ENCODE results near the gene BRD4. TPM values are rescaled to one million over a fixed set of nuclear protein-coding genes. Genes with fewer than 3 reads are reported as not detected.

BRD4 gene
- total RNA-seq, 4 donors from 2014 or later: 34.7 to 69.6 (median 36.0) TPM

DNA sequence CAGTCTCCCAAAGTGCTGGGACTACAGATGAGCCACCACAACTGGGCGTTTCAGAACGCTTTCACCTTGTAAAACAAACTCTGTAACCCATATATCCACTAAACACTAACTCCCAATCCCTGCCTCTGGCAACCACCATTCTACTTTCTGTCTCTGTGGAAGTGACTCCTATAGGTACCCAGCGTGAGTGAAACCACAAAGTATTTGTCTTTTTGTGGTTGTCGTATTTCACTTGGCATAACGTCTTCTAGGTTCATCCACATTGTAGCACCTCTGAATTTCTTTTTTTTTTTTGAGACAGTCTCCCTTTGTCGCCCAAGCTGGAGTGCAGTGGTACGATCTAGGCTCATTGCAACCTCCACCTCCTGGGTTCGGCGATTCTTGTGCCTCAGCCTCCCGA is 44.8 kb downstream of the BRD4 start:
- H3K27me3 ChIP-seq: no peaks in the 10 kb centered on the region
- peak overlapping the region in 3 of 4 donors; percentile 4 to 78 (median 70) for H3K27ac ChIP-seq
- no peak for DNase-seq (ENCODE audit: low spot score in 2 of 2)
- no peaks in the 10 kb centered on the region for H3K9me3 ChIP-seq
- TF ChIP-seq EP300 (IDR thresholded peaks at IDR 0.05) (no peak), POLR2A (IDR thresholded peaks at IDR 0.05) (no peak), CTCF (IDR thresholded peaks at IDR 0.05) (no peak)
- H3K4me1 ChIP-seq: peaks cover 11 to 100% (median 93%) of the 10 kb centered on the region in 4 donors
- no peak overlapping the region for H3K4me3 ChIP-seq
- WGBS, 2 donors: 72 to 76% methylated on average over 10 of the region's 10 CpGs
- no peaks in the 10 kb centered on the region for H3K36me3 ChIP-seq

DNA sequence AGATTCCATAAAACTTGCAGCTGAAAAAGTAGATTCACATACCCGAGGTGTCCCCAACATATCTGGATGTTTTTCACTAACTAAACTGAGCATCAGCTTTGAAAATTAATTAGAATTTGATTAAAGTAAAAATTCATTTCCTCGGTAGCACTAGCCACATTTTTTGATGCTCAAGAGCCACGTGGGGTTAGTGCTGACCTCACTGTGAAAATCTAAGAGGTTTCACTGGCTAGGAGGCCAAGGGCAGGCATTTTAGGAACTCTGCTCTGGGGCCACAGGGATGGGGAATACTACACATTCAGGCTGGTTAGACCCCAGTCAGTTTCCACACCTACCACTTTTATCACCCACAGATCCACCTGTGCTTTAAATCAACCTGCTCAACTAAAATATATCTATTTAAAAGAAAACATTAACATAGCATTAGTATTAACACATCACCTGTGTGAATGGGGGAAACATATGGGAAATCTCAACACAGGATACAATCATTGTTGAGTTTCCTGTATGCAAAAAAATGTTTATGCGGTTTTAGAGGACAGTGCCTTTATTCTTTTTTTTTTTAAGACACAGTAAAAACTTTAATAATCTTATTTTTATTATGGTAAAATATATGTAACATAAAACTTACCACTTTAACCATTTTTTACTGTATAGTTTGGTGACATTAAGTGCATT is 45.5 kb downstream of the BRD4 start:
- TF ChIP-seq CTCF (IDR thresholded peaks at IDR 0.05) (no peak), EP300 (IDR thresholded peaks at IDR 0.05) (no peak), POLR2A (IDR thresholded peaks at IDR 0.05) (no peak)
- H3K36me3 ChIP-seq: no peaks in the 10 kb centered on the region
- H3K4me3 ChIP-seq: no peak overlapping the region
- H3K27ac ChIP-seq: peak overlapping the region in 2 of 4 donors; percentile 4 to 70
- no peaks in the 10 kb centered on the region for H3K27me3 ChIP-seq
- H3K4me1 ChIP-seq: peaks cover 11 to 100% (median 95%) of the 10 kb centered on the region in 4 donors
- H3K9me3 ChIP-seq: no peaks in the 10 kb centered on the region
- WGBS, 2 donors: 29 to 32% methylated on average over 4 of the region's 4 CpGs
- DNase-seq (ENCODE audit: low spot score in 2 of 2): no peak

- no peak overlapping the region for H3K4me3 ChIP-seq
- peaks cover 11 to 100% (median 96%) of the 10 kb centered on the region in 4 donors for H3K4me1 ChIP-seq
- H3K27ac ChIP-seq: peak overlapping the region in 2 of 4 donors; percentile 11 to 84
- no peaks in the 10 kb centered on the region for H3K36me3 ChIP-seq
- DNase-seq (ENCODE audit: low spot score in 2 of 2): no peak
- H3K27me3 ChIP-seq: no peaks in the 10 kb centered on the region
- H3K9me3 ChIP-seq: no peaks in the 10 kb centered on the region
- no peak for TF ChIP-seq POLR2A (IDR thresholded peaks at IDR 0.05)
- TF ChIP-seq EP300 (IDR thresholded peaks at IDR 0.05): no peak
- TF ChIP-seq CTCF (IDR thresholded peaks at IDR 0.05): no peak
- WGBS, 2 donors: 63% methylated on average over 11 of the region's 11 CpGs
Observed at GRCh38 chr19:15285896-15286591, 46.3 kb downstream of the BRD4 start.

DNA sequence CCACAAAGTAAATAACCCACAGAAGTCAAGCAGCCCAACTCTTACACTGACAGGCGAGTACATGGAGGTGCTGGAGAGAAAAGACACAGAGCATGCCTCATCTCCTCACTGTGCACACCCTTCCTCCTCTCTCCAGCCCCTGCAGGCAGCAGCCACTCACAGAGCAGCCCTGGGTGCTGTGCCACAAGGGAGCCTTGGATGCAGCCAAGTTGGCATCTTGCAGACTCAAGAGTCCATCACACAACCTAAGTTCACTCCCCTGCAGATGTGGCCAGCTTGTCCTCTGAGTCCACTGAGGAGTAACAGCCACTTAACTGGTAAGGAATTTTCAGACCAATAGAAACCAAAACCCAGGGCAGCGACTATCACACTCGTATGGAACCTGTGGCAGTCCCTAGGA is 47.4 kb downstream of the BRD4 start:
- no peak for DNase-seq (ENCODE audit: low spot score in 2 of 2)
- no peaks in the 10 kb centered on the region for H3K27me3 ChIP-seq
- WGBS, 2 donors: 80 to 82% methylated on average over 3 of the region's 3 CpGs
- no peaks in the 10 kb centered on the region for H3K9me3 ChIP-seq
- H3K36me3 ChIP-seq: no peaks in the 10 kb centered on the region
- peaks cover 11 to 100% (median 97%) of the 10 kb centered on the region in 4 donors for H3K4me1 ChIP-seq
- H3K27ac ChIP-seq: peak overlapping the region in 2 of 4 donors; percentile 77 to 84
- H3K4me3 ChIP-seq: no peak overlapping the region
- TF ChIP-seq CTCF (IDR thresholded peaks at IDR 0.05) (no peak), POLR2A (IDR thresholded peaks at IDR 0.05) (no peak), EP300 (IDR thresholded peaks at IDR 0.05) (no peak)

DNA sequence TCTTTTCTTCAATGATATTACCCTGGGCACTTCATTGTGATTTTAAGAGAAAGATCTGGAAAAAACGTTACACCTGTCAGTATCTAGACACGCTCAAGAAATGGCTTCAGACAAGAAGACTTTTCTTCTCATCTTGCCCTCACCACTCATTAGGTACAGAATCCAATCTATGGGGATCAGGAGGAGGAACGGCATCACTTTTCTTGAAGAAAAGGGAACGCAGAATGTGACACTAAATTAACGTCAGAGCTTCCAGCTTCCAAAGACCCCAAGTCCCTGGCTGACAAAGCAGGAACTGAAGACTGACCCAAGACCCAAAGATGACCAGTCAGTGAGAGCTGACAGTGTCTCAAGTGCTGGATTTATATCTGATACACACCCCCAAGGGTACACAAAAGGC is 48.2 kb downstream of the BRD4 start:
- TF ChIP-seq POLR2A (IDR thresholded peaks at IDR 0.05) (no peak), CTCF (IDR thresholded peaks at IDR 0.05) (no peak), EP300 (IDR thresholded peaks at IDR 0.05) (no peak)
- Histone ChIP-seq H3K27me3 (no peaks in the 10 kb centered on the region), H3K27ac (peak overlapping the region in 2 of 4 donors; percentile 77 to 84), H3K36me3 (no peaks in the 10 kb centered on the region), H3K4me1 (peaks cover 11 to 100% (median 97%) of the 10 kb centered on the region in 4 donors), H3K9me3 (no peaks in the 10 kb centered on the region), H3K4me3 (no peak overlapping the region)
- 72% methylated on average over 5 of the region's 5 CpGs for WGBS, 2 donors
- DNase-seq (ENCODE audit: low spot score in 2 of 2): no peak

Measured in tibial nerve (tissue), 4 donors.